Measurements from ENCODE around the gene ADGRV1.

ADGRV1 gene

DNA sequence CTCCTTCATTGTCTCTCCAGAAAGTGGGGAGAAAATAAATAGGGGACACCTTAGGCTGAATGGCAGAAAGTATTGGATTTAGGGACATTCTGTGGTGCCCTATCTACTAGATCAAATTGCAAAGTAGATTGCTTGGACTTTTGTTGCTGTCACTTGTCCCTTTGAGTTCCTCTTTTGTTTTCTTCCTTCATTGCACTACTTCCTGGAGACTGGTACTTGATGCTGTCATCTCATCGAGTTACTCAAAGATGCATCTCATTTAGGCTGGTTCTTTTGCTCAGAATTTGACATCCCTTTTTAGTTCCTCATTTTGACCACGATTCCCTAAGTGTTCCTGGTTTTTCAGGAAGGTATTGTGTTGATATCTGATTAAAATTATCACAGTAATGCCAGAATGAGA, 137.6 kb downstream of the ADGRV1 start:
- H3K4me1 ChIP-seq = no peaks in the 10 kb centered on the region
- H3K9me3 ChIP-seq = no peaks in the 10 kb centered on the region
- H3K4me3 ChIP-seq = no peak overlapping the region
- H3K36me3 ChIP-seq = no peaks in the 10 kb centered on the region
- no peak overlapping the region for H3K27ac ChIP-seq
- H3K27me3 ChIP-seq = no peaks in the 10 kb centered on the region
- H3K4me2 ChIP-seq = no peak overlapping the region
- no peak for TF ChIP-seq Cebpa-rat (IDR thresholded peaks at IDR 0.05)
- H3K9ac ChIP-seq = no peak overlapping the region
- H4K20me1 ChIP-seq = no peaks in the 10 kb centered on the region

DNA sequence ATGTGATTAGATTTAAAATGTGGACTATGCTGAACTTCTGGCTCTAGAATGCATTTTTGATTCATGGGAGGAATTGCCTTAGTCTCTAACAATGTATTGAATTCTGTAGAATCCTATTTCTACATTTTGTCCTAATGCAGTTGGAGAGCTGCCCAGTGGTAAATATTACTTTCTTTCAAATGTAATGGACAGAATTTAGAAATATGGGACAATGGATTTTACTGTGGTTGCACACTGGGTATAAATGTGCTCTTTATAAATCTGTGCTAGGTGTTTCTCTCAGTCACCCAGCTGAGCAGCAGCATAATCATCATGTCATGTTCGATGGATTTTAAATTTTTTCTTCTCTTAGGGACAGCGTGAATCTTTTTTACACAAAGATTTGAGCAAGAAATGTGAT, 141.7 kb downstream of the ADGRV1 start:
- no peaks in the 10 kb centered on the region for H3K9me3 ChIP-seq
- no peak overlapping the region for H3K27ac ChIP-seq
- no peaks in the 10 kb centered on the region for H4K20me1 ChIP-seq
- H3K4me2 ChIP-seq = no peak overlapping the region
- no peaks in the 10 kb centered on the region for H3K36me3 ChIP-seq
- H3K9ac ChIP-seq = no peak overlapping the region
- H3K4me3 ChIP-seq = no peak overlapping the region
- no peaks in the 10 kb centered on the region for H3K27me3 ChIP-seq
- no peaks in the 10 kb centered on the region for H3K4me1 ChIP-seq
- TF ChIP-seq Cebpa-rat (IDR thresholded peaks at IDR 0.05) = no peak

DNA sequence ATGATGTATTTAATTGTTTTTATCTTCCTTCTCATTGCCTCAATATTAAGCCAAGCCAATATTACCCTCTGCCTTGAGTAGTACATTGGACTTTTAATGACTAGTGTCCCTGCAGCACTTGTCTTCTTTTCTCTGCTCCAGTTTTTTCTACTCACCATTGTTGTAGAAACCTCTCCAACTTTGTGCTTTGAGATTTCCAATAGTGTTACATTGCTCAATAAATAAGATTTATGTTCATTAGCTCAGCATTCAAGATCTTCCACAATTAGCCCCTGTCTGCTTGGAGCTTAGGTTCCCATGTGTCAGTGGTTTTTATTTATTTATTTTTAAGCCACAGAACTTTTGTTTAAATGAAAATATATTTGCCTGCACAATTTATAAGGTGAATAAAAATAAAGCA, 145.3 kb downstream of the ADGRV1 start:
- TF ChIP-seq Cebpa-rat (IDR thresholded peaks at IDR 0.05) = no peak
- Histone ChIP-seq H3K27me3 (no peaks in the 10 kb centered on the region), H4K20me1 (no peaks in the 10 kb centered on the region), H3K36me3 (no peaks in the 10 kb centered on the region), H3K9ac (no peak overlapping the region), H3K9me3 (no peaks in the 10 kb centered on the region), H3K4me1 (no peaks in the 10 kb centered on the region), H3K4me3 (no peak overlapping the region), H3K4me2 (no peak overlapping the region), H3K27ac (no peak overlapping the region)

GRCh38 chr5:90707698-90708097, 149.1 kb downstream of the ADGRV1 start:
- no peaks in the 10 kb centered on the region for H3K36me3 ChIP-seq

GRCh38 chr5:90709323-90710155, 150.9 kb downstream of the ADGRV1 start:
- Histone ChIP-seq H3K4me1 (no peaks in the 10 kb centered on the region), H3K9ac (no peak overlapping the region), H3K27me3 (no peaks in the 10 kb centered on the region), H3K4me3 (no peak overlapping the region), H3K4me2 (no peak overlapping the region), H3K9me3 (no peaks in the 10 kb centered on the region), H3K27ac (no peak overlapping the region), H4K20me1 (no peaks in the 10 kb centered on the region), H3K36me3 (no peaks in the 10 kb centered on the region)
- no peak for TF ChIP-seq Cebpa-rat (IDR thresholded peaks at IDR 0.05)

More at GRCh38 chr5:90707698-90708097, 149.1 kb downstream of the ADGRV1 start:
- Histone ChIP-seq H3K4me2 (no peak overlapping the region), H3K4me1 (no peaks in the 10 kb centered on the region), H3K27me3 (no peaks in the 10 kb centered on the region), H4K20me1 (no peaks in the 10 kb centered on the region), H3K4me3 (no peak overlapping the region), H3K9me3 (no peaks in the 10 kb centered on the region), H3K9ac (no peak overlapping the region), H3K27ac (no peak overlapping the region)
- no peak for TF ChIP-seq Cebpa-rat (IDR thresholded peaks at IDR 0.05)

GRCh38 chr5:90718387-90718786, 159.8 kb downstream of the ADGRV1 start:
- H3K4me1 ChIP-seq = no peaks in the 10 kb centered on the region

GRCh38 chr5:90739567-90739966, 181.0 kb downstream of the ADGRV1 start:
- Histone ChIP-seq H3K9ac (no peak overlapping the region), H3K9me3 (peaks cover 11% of the 10 kb centered on the region; the same call in 1 of the 2 replicates), H3K4me1 (no peaks in the 10 kb centered on the region), H3K36me3 (no peaks in the 10 kb centered on the region), H3K27ac (no peak overlapping the region), H3K27me3 (no peaks in the 10 kb centered on the region), H3K4me3 (no peak overlapping the region), H4K20me1 (no peaks in the 10 kb centered on the region), H3K4me2 (no peak overlapping the region)
- no peak for TF ChIP-seq Cebpa-rat (IDR thresholded peaks at IDR 0.05)

More at GRCh38 chr5:90718387-90718786, 159.8 kb downstream of the ADGRV1 start:
- Histone ChIP-seq H3K4me3 (no peak overlapping the region), H3K9me3 (no peaks in the 10 kb centered on the region), H3K9ac (no peak overlapping the region), H3K27ac (no peak overlapping the region), H4K20me1 (no peaks in the 10 kb centered on the region), H3K36me3 (no peaks in the 10 kb centered on the region), H3K4me2 (no peak overlapping the region), H3K27me3 (no peaks in the 10 kb centered on the region)
- TF ChIP-seq Cebpa-rat (IDR thresholded peaks at IDR 0.05) = no peak

GRCh38 chr5:90740244-90740799, 181.7 kb downstream of the ADGRV1 start:
- Histone ChIP-seq H3K4me1 (no peaks in the 10 kb centered on the region), H3K9me3 (peaks cover 11% of the 10 kb centered on the region; the same call in 1 of the 2 replicates), H4K20me1 (no peaks in the 10 kb centered on the region), H3K36me3 (no peaks in the 10 kb centered on the region), H3K27ac (no peak overlapping the region), H3K4me3 (no peak overlapping the region), H3K27me3 (no peaks in the 10 kb centered on the region), H3K4me2 (no peak overlapping the region), H3K9ac (no peak overlapping the region)
- TF ChIP-seq Cebpa-rat (IDR thresholded peaks at IDR 0.05) = no peak

GRCh38 chr5:90741022-90741564, 182.5 kb downstream of the ADGRV1 start:
- no peaks in the 10 kb centered on the region for H3K27me3 ChIP-seq
- TF ChIP-seq Cebpa-rat (IDR thresholded peaks at IDR 0.05) = no peak
- no peak overlapping the region for H3K4me2 ChIP-seq

DNA sequence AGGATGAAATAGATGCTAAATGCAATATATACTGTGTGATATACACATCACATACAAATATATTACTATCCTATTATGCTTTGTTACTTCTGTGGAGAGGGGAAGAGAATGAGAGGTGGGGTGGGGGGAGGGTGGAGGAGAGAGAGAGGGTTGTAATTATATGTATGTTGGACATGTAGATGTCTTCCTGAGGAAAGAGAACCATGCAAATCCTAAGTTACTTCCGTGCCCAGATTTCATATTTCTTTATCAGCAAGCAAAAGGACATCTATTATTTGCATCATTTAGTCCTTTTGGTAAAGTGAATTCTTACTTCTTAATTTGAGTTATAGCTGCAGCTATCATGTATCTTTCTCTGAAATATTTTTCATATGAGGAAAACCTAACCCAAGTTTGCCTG, 187.5 kb downstream of the ADGRV1 start:
- Histone ChIP-seq H4K20me1 (no peaks in the 10 kb centered on the region), H3K4me1 (no peaks in the 10 kb centered on the region), H3K36me3 (no peaks in the 10 kb centered on the region), H3K27me3 (no peaks in the 10 kb centered on the region), H3K9me3 (no peaks in the 10 kb centered on the region), H3K4me2 (no peak overlapping the region), H3K4me3 (no peak overlapping the region), H3K9ac (no peak overlapping the region), H3K27ac (no peak overlapping the region)
- TF ChIP-seq Cebpa-rat (IDR thresholded peaks at IDR 0.05) = no peak

More at GRCh38 chr5:90741022-90741564, 182.5 kb downstream of the ADGRV1 start:
- Histone ChIP-seq H3K36me3 (no peaks in the 10 kb centered on the region), H3K4me1 (no peaks in the 10 kb centered on the region), H4K20me1 (no peaks in the 10 kb centered on the region), H3K9me3 (peaks cover 11% of the 10 kb centered on the region; the same call in 1 of the 2 replicates), H3K4me3 (no peak overlapping the region), H3K9ac (no peak overlapping the region), H3K27ac (no peak overlapping the region)
